ENCODE results near the gene WSCD1. TPM values are rescaled to one million over a fixed set of nuclear protein-coding genes. Genes with fewer than 3 reads are reported as not detected.

The WSCD1 gene
- total and polyA plus RNA-seq, 2 of the 4 experiments (the other 2 are of a cell fraction), result 0.07 TPM; not detected in 1

- H2BK120ac ChIP-seq (ENCODE audit: low read depth, low read length), result no peak overlapping the region
- H2AK5ac ChIP-seq (ENCODE audit: low read depth, low read length), result no peak overlapping the region
- dilution Hi-C loops (cut with HindIII; ENCODE audit: low sequenced_read_pairs, unreplicated experiment) (no loop called here), in situ Hi-C loops (cut with MboI; ENCODE audit: low sequenced_read_pairs) (no loop called here), intact Hi-C loops (cut with micrococcal nuclease) (loop anchor here (10.0 kb wide), 1 partner anchor 65 kb away; the partner anchor contains the start of gene WSCD1)
- no peak overlapping the region for H2AK9ac ChIP-seq (replicated peaks; ENCODE audit: low read depth, low read length, poor library complexity)
- WGBS, 2 experiments (ENCODE audit: extremely low coverage in 2 of 2, insufficient read length in 1 of 2), result 100% methylated on average over 1 of the region's 8 CpGs; no CpG with 5 or more reads in 1 of the 2 experiments
- no peaks in the 10 kb centered on the region for H3K27me3 ChIP-seq (ENCODE audit: control insufficient read depth, insufficient read depth, low read length)
- no peaks in the 10 kb centered on the region for H3K36me3 ChIP-seq (ENCODE audit: control insufficient read depth, insufficient read depth, low read length)
- ATAC-seq (ENCODE audit: low read depth), result no peak
- no peaks in the 10 kb centered on the region for H4K20me1 ChIP-seq (ENCODE audit: insufficient read depth, low read length)
- ChIA-PET POLR2A (ENCODE audit: unreplicated experiment) (no interaction called here), CTCF (no interaction called here)
- H2AFZ ChIP-seq (replicated peaks; ENCODE audit: low read length, poor library complexity), result no peak overlapping the region
- no peak overlapping the region for H3K4me2 ChIP-seq (ENCODE audit: low read depth, low read length)
- H2BK5ac ChIP-seq (ENCODE audit: low read depth, low read length, poor library complexity, severe bottlenecking), result no peak overlapping the region
- no peak overlapping the region for H2BK15ac ChIP-seq (ENCODE audit: low read depth, low read length)
- no peak overlapping the region for H3K9ac ChIP-seq (ENCODE audit: low read depth, low read length)
- TF ChIP-seq BHLHE40 (IDR thresholded peaks at IDR 0.05; ENCODE audit: low read depth, low read length), result no peak
- no peak for TF ChIP-seq RCOR1 (IDR thresholded peaks at IDR 0.05; ENCODE audit: insufficient replicate concordance, low read length)
- TF ChIP-seq SMC3 (IDR thresholded peaks at IDR 0.05; ENCODE audit: low read depth, low read length), result no peak
- no peak for TF ChIP-seq MAFK (IDR thresholded peaks at IDR 0.05; ENCODE audit: low read depth, low read length)
- no peak for TF ChIP-seq CHD1 (IDR thresholded peaks at IDR 0.05; ENCODE audit: low read depth, low read length)
- no peak for TF ChIP-seq ELK1 (IDR thresholded peaks at IDR 0.05; ENCODE audit: borderline replicate concordance, low read depth, low read length)
- TF ChIP-seq CEBPB (IDR thresholded peaks at IDR 0.05; ENCODE audit: low read depth, low read length), result no peak
- TF ChIP-seq NFE2L2 (IDR thresholded peaks at IDR 0.05; ENCODE audit: low read depth, low read length), result no peak
- no peak for TF ChIP-seq POLR2A (IDR thresholded peaks at IDR 0.05; ENCODE audit: low read depth, low read length)
- TF ChIP-seq MXI1 (IDR thresholded peaks at IDR 0.05; ENCODE audit: borderline replicate concordance, low read depth, low read length), result no peak
- no peak for TF ChIP-seq USF2 (IDR thresholded peaks at IDR 0.05; ENCODE audit: low read depth, low read length)
- TF ChIP-seq MAZ (IDR thresholded peaks at IDR 0.05; ENCODE audit: borderline replicate concordance, low read depth, low read length), result no peak
- no peak for TF ChIP-seq RFX5 (IDR thresholded peaks at IDR 0.05; ENCODE audit: low read depth, low read length)
- TF ChIP-seq CTCF (conservative IDR thresholded peaks at IDR 0.05; ENCODE audit: low read depth, low read length), result no peak
- TF ChIP-seq RAD21 (IDR thresholded peaks at IDR 0.05; ENCODE audit: low read length), result no peak
- no TSS peak for BruUV-seq (replicated peaks)
- no peak overlapping the region for H3K23ac ChIP-seq (ENCODE audit: low read depth, low read length)
- DNase-seq, result no peak
- no peak overlapping the region for H3K4ac ChIP-seq (ENCODE audit: low read depth, low read length)
- no peaks in the 10 kb centered on the region for H3K4me1 ChIP-seq (ENCODE audit: control insufficient read depth, insufficient read depth, low read length)
- H3K9me1 ChIP-seq (ENCODE audit: insufficient read depth, low read length), result no peaks in the 10 kb centered on the region
- no peak overlapping the region for H2BK20ac ChIP-seq (ENCODE audit: low read depth, low read length)
- no peak overlapping the region for H4K8ac ChIP-seq (ENCODE audit: low read depth in 2 of 2, low read length in 2 of 2)
- no peak overlapping the region for H4K91ac ChIP-seq (ENCODE audit: insufficient read depth, low read depth, low read length)
- H4K5ac ChIP-seq (ENCODE audit: low read depth, low read length), result no peak overlapping the region
- no peaks in the 10 kb centered on the region for H3K79me1 ChIP-seq (ENCODE audit: low read depth in 1 of 2, low read length in 2 of 2)
- no peak overlapping the region for H3K56ac ChIP-seq (ENCODE audit: extremely low read depth, insufficient read depth, low read length)
- H3K27ac ChIP-seq (ENCODE audit: insufficient read depth, low read length), result no peak overlapping the region
- peaks cover 9% of the 10 kb centered on the region for H3K9me3 ChIP-seq (ENCODE audit: control insufficient read depth, insufficient read depth, low read length)
- no peak overlapping the region for H3K18ac ChIP-seq (ENCODE audit: low read depth, low read length)
- H3K14ac ChIP-seq (replicated peaks; ENCODE audit: low read depth, low read length), result no peak overlapping the region
- H3K4me3 ChIP-seq (ENCODE audit: insufficient read depth, low read depth, low read length), result no peak overlapping the region
Observed at GRCh38 chr17:6139447-6139832, 69.3 kb downstream of the WSCD1 start.

Data from IMR-90 (cell line).